ENCODE data around the gene STKLD1. TPM values are rescaled to one million over a fixed set of nuclear protein-coding genes. Genes with fewer than 3 reads are reported as not detected.

The STKLD1 gene
- 0.84 to 2.0 TPM (median 0.94 TPM) in 5 replicates for total RNA-seq (2022; extraction: Qiagen RNA extraction; ENCODE audit: low read depth)

DNA sequence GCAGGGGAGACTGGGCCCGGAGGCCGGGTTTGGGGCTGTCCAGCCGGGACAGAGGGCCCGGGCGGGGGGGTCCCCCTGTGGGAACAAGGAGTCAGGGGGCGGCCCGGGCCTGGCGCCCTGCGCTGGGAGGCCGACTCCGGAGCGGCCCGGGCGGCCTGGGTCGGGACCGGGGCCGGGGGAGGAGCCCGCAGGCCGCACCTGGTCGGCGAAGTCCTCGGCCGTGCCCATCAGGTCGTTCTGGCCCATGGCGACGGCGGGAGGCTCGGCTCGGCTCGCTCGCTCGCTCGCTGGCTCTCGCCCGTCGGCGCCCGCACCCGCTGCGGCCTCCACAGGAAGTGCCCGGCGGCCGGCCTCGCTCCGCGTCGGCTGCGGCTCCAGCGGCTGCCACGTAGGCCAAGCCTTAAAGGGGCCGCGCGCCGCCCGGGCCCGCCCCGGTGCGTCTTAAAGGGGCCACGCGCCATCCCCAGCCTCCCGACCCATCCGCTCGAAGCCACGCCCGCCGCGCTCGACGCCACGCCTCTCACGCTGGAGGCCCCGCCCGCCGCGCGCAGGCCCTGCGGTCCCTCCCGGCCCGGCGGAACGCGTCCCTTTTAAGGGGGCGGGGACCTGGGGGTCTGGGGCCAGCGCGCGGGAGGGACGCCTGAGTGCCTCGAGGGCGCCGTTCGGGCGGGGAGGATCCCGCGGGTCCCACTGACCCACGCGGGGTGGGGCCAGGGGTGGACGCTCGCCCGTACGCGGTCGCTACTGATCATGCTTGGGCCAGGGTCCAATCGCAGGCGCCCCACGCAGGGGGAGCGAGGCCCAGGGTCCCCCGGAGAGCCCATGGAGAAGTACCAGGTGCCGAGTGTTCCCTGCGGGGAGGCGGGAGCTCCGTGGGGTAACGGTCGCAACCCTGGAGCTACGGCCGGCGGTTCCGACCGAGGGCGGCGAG, at the start of gene STKLD1, which contains the start of gene SURF4:
Gene STKLD1 (plus strand): TSS at position 643 of the 931 bp plus-strand sequence. CDS start 108 bp downstream, at position 751.
Gene SURF4 (minus strand): TSS at position 337 of the 931 bp plus-strand sequence. CDS start 91 bp downstream, at position 246.

DNA sequence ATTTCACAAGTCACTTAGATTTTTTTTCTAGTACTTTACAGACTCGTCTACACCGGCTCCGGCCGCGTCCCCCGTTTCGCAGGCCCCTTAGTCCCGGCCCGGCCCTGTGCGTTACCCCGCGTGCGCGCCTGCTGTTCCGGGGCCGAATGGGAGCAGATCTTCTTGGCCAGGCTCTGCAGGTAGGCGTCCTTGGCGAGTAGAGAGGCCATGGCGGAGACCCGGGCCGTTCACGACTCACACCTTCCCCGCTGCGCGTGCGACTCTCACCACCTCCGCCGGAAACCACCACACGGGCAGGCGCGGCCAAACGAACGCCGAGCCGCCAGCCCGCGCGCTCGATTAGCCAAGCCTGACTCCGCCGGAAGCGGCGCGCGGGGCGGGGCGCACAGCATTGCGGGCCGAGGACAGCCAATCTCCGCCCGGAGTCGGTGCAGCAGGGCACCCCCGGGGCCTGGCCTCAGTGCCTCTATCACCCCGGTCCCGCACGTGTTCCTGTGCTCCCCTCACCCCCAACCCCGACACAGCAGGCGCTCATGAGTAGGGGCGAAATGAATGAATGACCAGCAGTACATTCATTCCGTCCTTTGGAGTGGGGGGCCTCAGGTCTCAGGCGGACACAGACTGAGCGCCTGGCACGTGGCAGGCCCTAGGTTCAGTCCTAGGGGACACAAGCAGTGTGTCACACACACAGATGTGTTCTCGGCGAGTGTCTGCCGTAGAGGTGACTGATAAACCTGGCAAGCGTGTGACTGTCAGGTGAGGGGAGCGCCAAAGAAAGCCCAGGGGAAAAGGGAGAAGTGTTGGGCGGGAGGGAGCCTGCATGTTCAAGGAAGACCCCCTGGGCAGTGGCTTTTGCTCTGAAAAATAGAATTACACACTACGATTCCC, 40.0 kb upstream of the STKLD1 start, which contains the start of gene SURF6:
Gene SURF6 (minus strand): TSS at position 265 of the 888 bp plus-strand sequence. CDS start 56 bp downstream, at position 209.

DNA sequence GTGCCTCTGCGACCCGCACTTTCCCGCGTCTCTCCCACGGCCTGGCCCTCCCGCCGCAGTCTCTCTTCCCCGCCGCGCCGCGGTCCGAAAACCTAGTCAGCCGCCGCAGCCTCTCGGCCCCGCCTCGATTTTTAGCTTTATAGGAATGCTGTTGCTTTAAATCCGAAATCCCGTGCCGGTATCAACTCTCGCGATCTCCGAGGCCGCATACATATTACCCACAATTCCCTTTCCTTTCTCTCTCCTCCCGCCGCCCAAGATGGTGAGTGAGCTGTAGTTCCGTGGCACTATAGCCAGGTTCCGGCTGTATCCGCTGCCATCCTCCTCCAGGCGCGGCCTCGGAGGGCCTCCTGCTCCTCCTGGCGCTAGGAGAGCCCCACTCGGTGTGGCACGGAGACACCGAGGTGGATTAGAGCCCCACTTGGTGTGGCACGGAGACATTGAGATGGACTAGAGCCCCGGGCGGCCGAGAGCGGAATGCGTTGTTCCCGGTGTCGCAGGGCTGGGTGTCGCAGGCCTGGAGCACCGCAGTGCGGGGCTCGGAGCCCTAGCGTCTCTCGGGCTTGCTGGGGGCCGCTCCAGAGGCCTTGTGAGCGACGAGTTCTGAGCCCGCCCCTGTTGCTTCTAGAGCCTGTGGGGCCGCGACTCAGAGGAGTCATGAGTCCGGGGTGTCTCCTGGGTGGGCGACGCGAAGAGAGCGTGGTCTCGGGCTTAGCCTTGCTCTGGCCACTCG, 28.0 kb upstream of the STKLD1 start, which contains the start of the genes MED22 and RPL7A:
Gene MED22 (minus strand): TSS at position 147 of the 733 bp plus-strand sequence. CDS start 1,469 bp downstream, outside the sequence.
Gene RPL7A (plus strand): TSS at position 234 of the 733 bp plus-strand sequence. CDS start 26 bp downstream, at position 260.

DNA sequence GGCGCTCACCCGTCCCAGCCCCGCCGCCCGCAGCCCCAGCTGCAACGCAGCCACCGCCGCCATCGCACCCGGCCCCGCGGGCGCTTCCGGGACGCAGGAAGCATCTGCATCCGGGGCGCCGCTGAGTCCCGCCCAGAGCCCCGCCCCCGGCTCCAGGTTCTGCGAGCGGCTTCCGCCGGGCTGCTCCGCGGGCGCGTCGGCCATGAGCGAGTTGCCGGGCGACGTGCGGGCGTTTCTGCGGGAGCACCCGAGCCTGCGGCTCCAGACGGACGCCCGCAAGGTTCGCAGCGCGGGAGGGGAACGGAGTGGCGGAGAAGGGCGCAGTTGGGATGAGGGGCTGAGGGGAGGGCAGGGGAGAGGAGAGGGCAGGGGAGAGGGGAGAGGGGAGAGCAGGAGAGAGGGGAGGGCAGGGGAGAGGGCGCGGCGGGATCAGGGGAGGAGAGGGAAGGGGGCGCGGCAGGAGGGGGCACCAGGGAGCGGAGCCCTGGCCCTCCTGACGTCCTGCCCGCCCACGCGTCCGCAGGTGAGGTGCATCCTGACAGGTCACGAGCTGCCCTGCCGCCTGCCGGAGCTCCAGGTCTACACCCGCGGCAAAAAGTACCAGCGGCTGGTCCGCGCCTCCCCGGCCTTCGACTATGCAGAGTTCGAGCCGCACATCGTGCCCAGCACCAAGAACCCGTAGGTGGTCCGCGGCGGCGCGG, 19.6 kb upstream of the STKLD1 start, which contains the start of the genes SURF1 and SURF2:
Gene SURF1 (minus strand): TSS at position 97 of the 701 bp plus-strand sequence. CDS start 34 bp downstream, at position 63.
Gene SURF2 (plus strand): TSS at position 160 of the 701 bp plus-strand sequence. CDS start 43 bp downstream, at position 203.

DNA sequence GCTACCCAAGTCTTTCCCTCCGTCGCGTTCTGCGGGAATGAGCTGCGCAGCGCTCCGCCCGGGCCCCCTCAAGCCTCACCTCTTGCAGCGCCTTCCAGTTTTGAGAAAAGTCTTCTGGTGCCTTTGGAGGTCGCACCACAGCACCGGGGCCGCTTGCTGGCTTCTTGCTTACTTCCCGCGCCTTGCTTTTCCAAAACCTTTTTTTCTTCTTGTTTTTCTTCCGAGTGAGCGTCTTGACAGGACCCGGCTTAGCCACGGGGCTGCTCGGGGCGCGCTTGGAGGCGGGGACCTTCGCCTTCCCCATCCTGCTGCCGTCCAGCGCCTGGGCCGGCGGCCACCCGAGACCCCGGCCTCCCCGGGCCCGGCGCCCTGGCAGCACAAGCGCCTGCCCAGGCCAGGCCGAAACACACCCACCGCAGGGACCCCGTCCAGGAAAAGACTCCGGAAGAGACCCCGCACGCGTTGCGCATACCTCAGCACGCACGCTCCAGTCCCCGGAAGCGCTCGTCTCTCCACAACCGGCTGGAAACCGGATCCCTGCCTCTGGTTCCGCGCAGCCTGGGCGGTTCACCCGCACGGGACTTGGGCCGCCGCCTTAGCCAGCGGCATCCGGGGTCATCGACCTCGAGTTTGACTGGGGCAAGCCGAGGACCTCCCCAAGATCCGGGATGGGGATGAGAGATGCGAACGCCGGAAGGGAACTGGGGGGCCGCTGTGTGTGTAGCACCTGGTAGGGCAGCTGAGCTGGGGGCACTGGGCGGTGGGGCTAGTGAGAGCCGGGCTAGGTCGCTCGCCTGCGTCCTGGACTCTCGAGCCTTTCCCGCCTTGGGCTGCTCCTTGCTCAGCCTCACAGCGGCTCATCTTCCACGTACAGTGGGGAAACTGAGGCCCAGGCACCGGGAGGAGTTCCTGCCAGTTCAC, 41.6 kb downstream of the STKLD1 start, which contains the start of gene REXO4:
Gene REXO4 (minus strand): TSS at position 470 of the 921 bp plus-strand sequence. CDS start 166 bp downstream, at position 304.

DNA sequence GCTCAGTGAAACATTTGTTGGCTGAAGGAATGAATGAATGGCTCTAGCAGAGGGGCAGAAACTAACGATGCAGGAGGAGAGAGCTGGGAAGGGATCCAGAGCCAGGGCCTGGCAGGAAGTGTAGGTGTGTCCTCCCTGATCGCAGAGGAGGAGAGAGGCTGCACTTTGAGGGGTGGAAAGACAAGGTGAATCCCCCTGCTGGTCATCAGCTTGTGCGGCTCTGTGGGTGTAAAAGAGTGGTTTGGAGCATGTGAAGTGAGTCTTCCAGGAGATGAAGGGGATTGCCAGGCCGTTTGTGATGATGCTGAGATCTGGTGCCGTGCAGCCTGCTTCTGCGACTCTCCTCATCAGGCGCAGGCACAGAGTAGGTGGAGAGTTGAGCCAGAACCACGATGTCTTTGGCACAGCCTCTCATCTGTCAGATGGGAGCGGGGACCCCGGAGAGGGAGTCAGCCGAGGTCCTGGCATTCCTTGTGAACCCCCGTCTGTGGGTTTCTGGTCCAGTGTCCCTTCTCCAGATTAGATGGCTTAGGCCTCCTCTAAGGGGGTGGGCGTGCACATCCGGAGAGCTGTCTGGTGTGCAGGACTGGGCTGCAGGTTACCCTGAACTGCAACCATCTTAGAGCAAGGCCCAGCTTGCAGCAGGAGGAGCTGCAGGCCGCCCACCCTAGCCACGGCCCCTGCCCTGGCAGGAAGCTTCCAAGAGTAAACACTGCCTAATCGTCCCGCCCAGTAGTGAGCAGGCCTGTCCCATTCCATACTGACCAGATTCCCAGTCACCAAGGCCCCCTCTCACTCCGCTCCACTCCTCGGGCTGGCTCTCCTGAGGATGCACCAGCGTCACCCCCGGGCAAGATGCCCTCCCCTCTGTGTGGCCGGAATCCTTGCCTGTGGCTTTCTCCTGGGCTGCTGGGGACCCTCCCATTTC, 45.7 kb downstream of the STKLD1 start, which contains the start of gene ADAMTS13:
Gene ADAMTS13 (plus strand): TSS at position 753 of the 928 bp plus-strand sequence. CDS start 77 bp downstream, at position 830.

Other genes starting within 250 kb of the STKLD1 start
- gene GBGT1, start 212.5 kb upstream of the STKLD1 start, total RNA-seq (2022; extraction: Qiagen RNA extraction; ENCODE audit: low read depth), result 1.5 to 3.0 TPM (median 2.2 TPM) in 5 replicates
- not detected in 5 replicates for gene OBP2B, start 167.1 kb upstream of the STKLD1 start, total RNA-seq (2022; extraction: Qiagen RNA extraction; ENCODE audit: low read depth)
- gene ABO, start 101.2 kb upstream of the STKLD1 start, total RNA-seq (2022; extraction: Qiagen RNA extraction; ENCODE audit: low read depth), result 0.19 TPM in 1 of 5 replicates, not detected in the others
- 17.7 to 30.3 TPM (median 28.5 TPM) in 5 replicates for gene SURF6, start 40.2 kb upstream of the STKLD1 start, total RNA-seq (2022; extraction: Qiagen RNA extraction; ENCODE audit: low read depth)
- 18.1 to 36.9 TPM (median 31.2 TPM) in 5 replicates for gene MED22, start 28.2 kb upstream of the STKLD1 start, total RNA-seq (2022; extraction: Qiagen RNA extraction; ENCODE audit: low read depth)
- 3,235 to 3,749 TPM (median 3,386 TPM) in 5 replicates for gene RPL7A, start 28.1 kb upstream of the STKLD1 start, total RNA-seq (2022; extraction: Qiagen RNA extraction; ENCODE audit: low read depth)
- 32.8 to 49.1 TPM (median 42.1 TPM) in 5 replicates for gene SURF1, start 19.9 kb upstream of the STKLD1 start, total RNA-seq (2022; extraction: Qiagen RNA extraction; ENCODE audit: low read depth)
- 36.5 to 59.1 TPM (median 49.7 TPM) in 5 replicates for gene SURF2, start 19.8 kb upstream of the STKLD1 start, total RNA-seq (2022; extraction: Qiagen RNA extraction; ENCODE audit: low read depth)
- 155 to 210 TPM (median 205 TPM) in 5 replicates for gene SURF4, start 306 bp upstream of the STKLD1 start, total RNA-seq (2022; extraction: Qiagen RNA extraction; ENCODE audit: low read depth)
- gene REXO4, start 41.6 kb downstream of the STKLD1 start, total RNA-seq (2022; extraction: Qiagen RNA extraction; ENCODE audit: low read depth), result 28.2 to 40.7 TPM (median 36.1 TPM) in 5 replicates
- 0.17 to 0.69 TPM (median 0.51 TPM) in 5 replicates for gene ADAMTS13, start 46.0 kb downstream of the STKLD1 start, total RNA-seq (2022; extraction: Qiagen RNA extraction; ENCODE audit: low read depth)
- gene CACFD1, start 83.6 kb downstream of the STKLD1 start, total RNA-seq (2022; extraction: Qiagen RNA extraction; ENCODE audit: low read depth), result 2.1 to 5.0 TPM (median 4.3 TPM) in 5 replicates
- 10.1 to 24.1 TPM (median 22.3 TPM) in 5 replicates for gene SLC2A6, start 102.7 kb downstream of the STKLD1 start, total RNA-seq (2022; extraction: Qiagen RNA extraction; ENCODE audit: low read depth)
- gene MYMK, start 148.6 kb downstream of the STKLD1 start, total RNA-seq (2022; extraction: Qiagen RNA extraction; ENCODE audit: low read depth), result not detected in 5 replicates
- gene ADAMTSL2, start 158.3 kb downstream of the STKLD1 start, total RNA-seq (2022; extraction: Qiagen RNA extraction; ENCODE audit: low read depth), result not detected in 5 replicates
- not detected in 5 replicates for gene FAM163B, start 233.0 kb downstream of the STKLD1 start, total RNA-seq (2022; extraction: Qiagen RNA extraction; ENCODE audit: low read depth)

Data from A549 treated with ZK216348 at 1 μM for 4 hours (cell line).